ENCODE data around the gene MAP3K5. TPM values are rescaled to one million over a fixed set of nuclear protein-coding genes. Genes with fewer than 3 reads are reported as not detected.

MAP3K5 gene
- total RNA-seq, 6 donors from 2014 or later: 26.4 to 45.1 (median 41.8) TPM

DNA sequence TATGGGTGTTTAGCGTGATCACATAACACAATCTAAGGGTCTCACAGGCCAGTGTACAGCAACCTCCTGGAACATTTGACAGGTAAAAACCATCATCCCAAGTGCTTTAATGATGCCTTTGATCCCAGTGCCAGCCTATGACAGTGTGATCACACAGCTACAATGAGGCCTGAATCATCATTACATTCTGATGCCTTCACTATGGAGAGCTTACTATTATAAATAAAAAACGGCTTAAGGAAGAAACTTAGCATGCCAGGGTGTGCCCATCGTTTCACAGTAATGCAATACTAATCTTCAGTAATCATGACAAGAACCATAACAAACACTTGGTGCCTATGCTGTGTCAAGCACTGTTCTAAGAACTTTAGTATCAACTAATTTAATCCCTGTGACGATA lies 253.4 kb downstream of the MAP3K5 start:
- WGBS, 2 donors: 77 to 79% methylated on average over 4 of the region's 4 CpGs
- H3K9me3 ChIP-seq: no peaks in the 10 kb centered on the region
- ATAC-seq (ENCODE audit: low FRiP score in 2 of 2) (no peak), DNase-seq (no peak)
- H3K27me3 ChIP-seq: no peaks in the 10 kb centered on the region
- H3K4me1 ChIP-seq: no peaks in the 10 kb centered on the region
- H3K4me3 ChIP-seq: no peak overlapping the region
- TF ChIP-seq POLR2AphosphoS5 (IDR thresholded peaks at IDR 0.05) (no peak), EP300 (IDR thresholded peaks at IDR 0.05) (no peak), POLR2A (IDR thresholded peaks at IDR 0.05) (no peak)
- TF ChIP-seq, protein P1, sequence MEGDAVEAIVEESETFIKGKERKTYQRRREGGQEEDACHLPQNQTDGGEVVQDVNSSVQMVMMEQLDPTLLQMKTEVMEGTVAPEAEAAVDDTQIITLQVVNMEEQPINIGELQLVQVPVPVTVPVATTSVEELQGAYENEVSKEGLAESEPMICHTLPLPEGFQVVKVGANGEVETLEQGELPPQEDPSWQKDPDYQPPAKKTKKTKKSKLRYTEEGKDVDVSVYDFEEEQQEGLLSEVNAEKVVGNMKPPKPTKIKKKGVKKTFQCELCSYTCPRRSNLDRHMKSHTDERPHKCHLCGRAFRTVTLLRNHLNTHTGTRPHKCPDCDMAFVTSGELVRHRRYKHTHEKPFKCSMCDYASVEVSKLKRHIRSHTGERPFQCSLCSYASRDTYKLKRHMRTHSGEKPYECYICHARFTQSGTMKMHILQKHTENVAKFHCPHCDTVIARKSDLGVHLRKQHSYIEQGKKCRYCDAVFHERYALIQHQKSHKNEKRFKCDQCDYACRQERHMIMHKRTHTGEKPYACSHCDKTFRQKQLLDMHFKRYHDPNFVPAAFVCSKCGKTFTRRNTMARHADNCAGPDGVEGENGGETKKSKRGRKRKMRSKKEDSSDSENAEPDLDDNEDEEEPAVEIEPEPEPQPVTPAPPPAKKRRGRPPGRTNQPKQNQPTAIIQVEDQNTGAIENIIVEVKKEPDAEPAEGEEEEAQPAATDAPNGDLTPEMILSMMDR (IDR thresholded peaks at IDR 0.05): no peak
- H3K27ac ChIP-seq: no peak overlapping the region
- H3K36me3 ChIP-seq: no peaks in the 10 kb centered on the region

DNA sequence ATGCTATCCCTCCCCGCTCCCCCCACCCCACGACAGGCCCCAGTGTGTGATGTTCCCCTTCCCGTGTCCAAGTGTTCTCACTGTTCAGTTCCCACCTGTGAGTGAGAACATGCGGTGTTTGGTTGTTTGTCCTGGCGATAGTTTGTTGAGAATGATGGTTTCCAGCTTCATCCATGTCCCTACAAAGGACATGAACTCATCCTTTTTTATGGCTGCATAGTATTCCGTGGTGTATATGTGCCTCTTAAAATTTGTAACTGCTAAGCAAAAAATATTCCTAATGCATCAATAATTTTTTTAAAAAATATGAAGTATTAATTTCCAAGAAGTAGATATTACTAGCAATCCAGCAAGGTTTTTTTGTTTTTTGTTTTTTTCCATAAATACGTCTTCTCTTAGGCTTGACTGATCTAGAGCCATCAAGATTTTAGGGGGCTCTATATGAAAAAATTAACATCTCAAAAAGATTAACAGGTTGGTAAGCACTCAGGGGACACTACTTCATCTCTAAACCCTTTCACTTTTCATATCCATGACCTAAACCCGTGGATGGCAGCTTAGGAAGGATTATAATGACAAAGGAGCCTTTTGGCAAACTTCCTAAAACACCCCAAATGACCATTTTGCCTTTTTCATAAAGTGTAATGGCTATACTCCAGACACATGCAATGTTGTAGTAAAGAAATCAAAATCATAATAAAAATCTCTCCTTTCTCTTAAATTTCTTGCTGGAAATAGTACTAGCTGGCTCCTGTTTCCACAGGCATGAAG lies 256.2 kb downstream of the MAP3K5 start:
- DNase-seq: no peak
- TF ChIP-seq POLR2AphosphoS5 (IDR thresholded peaks at IDR 0.05) (no peak), EP300 (IDR thresholded peaks at IDR 0.05) (no peak), POLR2A (IDR thresholded peaks at IDR 0.05) (no peak)
- TF ChIP-seq, protein P1 (IDR thresholded peaks at IDR 0.05): no peak
- no peaks in the 10 kb centered on the region for H3K27me3 ChIP-seq

DNA sequence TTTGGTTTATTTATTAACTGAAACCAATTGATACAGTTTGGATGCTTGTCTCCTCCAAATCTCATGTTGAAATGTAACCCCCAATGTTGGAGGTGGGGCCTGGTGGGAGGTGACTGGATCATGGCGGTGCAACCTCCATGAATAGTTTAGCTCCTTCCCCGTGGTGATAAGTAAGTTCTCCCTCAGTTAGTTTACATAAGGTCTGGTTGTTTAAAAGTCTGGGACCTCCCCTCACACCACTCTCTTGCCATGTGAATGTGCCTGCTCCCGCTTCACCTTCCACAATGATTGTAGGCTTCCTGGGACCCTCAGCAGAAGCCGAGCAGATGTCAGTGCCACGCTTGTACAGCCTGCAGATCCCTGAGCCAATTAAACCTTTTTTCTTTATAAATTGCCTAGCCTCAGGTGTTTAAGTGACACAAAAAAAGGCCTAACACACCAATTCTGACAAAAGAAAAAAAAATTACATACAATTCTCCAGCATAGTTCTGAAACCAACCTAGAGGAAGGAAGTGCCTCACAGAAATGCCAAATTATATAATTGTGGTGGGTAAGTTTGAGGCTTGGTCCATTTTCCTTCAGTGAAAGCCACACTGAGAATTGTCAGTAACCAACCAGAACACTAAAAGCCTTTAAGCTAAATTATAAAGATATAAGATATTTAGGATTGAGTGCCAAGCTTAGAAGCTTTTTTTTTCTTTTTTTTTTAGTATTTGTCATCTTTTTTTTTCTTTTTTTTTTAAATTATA lies 257.1 kb downstream of the MAP3K5 start:
- TF ChIP-seq, protein P1 (IDR thresholded peaks at IDR 0.05): no peak
- TF ChIP-seq EP300 (IDR thresholded peaks at IDR 0.05): no peak
- TF ChIP-seq POLR2AphosphoS5 (IDR thresholded peaks at IDR 0.05): no peak
- TF ChIP-seq POLR2A (IDR thresholded peaks at IDR 0.05): no peak
- no peaks in the 10 kb centered on the region for H3K27me3 ChIP-seq
- no peak overlapping the region for H3K27ac ChIP-seq
- H3K4me3 ChIP-seq: no peak overlapping the region
- H3K4me1 ChIP-seq: no peaks in the 10 kb centered on the region
- WGBS, 2 donors: 56 to 62% methylated on average over 5 of the region's 5 CpGs
- no peaks in the 10 kb centered on the region for H3K9me3 ChIP-seq
- no peak for DNase-seq
- H3K36me3 ChIP-seq: no peaks in the 10 kb centered on the region
- ATAC-seq (ENCODE audit: low FRiP score in 2 of 2): no peak

More for the DNA sequence above, 256.2 kb downstream of the MAP3K5 start:
- Histone ChIP-seq H3K4me1 (no peaks in the 10 kb centered on the region), H3K4me3 (no peak overlapping the region), H3K36me3 (no peaks in the 10 kb centered on the region), H3K27ac (no peak overlapping the region), H3K9me3 (no peaks in the 10 kb centered on the region)
- WGBS, 2 donors: 94% methylated on average over 8 of the region's 8 CpGs
- ATAC-seq (ENCODE audit: low FRiP score in 2 of 2): no peak

DNA sequence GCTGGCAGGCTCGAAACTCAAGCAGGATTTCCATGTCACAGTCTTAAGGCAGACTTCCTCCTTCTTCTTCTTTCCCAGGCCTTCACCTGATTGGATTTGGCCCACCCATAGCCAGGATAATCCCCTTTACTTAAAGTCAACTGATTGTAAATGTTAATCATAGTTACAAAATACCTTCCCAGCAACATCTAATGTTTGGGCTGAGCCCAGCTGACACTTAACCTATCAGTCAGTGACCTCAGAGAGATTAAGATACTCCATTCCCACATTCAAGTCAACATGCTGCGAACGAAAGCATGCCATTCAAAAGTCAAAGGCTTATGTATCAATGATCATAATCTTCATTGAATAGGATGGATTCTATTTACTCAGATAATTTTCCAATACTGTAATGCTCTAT lies 258.0 kb downstream of the MAP3K5 start:
- TF ChIP-seq POLR2A (IDR thresholded peaks at IDR 0.05) (no peak), POLR2AphosphoS5 (IDR thresholded peaks at IDR 0.05) (no peak), EP300 (IDR thresholded peaks at IDR 0.05) (no peak)
- TF ChIP-seq, protein P1 (IDR thresholded peaks at IDR 0.05): no peak
- H3K27ac ChIP-seq: no peak overlapping the region
- 85 to 91% methylated on average over 3 of the region's 3 CpGs for WGBS, 2 donors
- DNase-seq: no peak
- no peaks in the 10 kb centered on the region for H3K4me1 ChIP-seq
- no peak overlapping the region for H3K4me3 ChIP-seq
- no peak for ATAC-seq (ENCODE audit: low FRiP score in 2 of 2)
- H3K9me3 ChIP-seq: no peaks in the 10 kb centered on the region
- no peaks in the 10 kb centered on the region for H3K36me3 ChIP-seq
- no peaks in the 10 kb centered on the region for H3K27me3 ChIP-seq
